Dermis blood vessel endothelial cell (primary cell): ENCODE data around the gene KIAA1328. TPM values are rescaled to one million over a fixed set of nuclear protein-coding genes. Genes with fewer than 3 reads are reported as not detected.
A peak's percentile ranks its signal among the peaks of the same experiment; 100 is the strongest.
"Not testable (repeated sequence)": the region's sequence is repeated elsewhere in the genome, so short reads cannot be mapped to it uniquely, and the experiment has no call there.

Source experiments
- DNase-seq: peaks from one replicate; pipeline ENCODE4 v3.0.0; 2010
- total RNA-seq: library from RNA; depleted of rRNA; stranded (reverse); fragments of >200 nt; gene quantifications from 2 replicates; pipeline ENCODE4 v1.2.3, GENCODE V29; 2014

Gene KIAA1328
- total RNA-seq, 1 donor from 2014 or later, result 5.3 TPM

DNA sequence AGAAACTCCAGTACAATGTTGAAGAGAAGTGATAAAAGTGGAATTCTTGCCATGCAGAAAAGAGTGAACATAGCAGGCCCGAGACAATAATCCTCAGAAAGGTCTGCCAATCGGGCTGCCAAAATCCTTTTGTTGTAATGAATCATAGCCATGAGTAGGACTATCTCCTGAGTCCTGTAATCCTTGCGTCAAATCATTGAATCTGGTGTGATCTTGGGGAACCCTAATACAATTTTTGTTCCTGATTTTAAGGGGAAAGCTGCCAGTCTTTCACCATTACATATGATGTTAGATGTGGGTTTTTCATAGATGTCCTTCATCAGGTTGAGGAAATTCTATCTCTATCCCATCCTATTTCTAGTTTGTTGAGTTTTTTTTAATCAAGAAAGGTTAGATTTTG, 2.4 kb upstream of the KIAA1328 start:
- DNase-seq, result no peak

DNA sequence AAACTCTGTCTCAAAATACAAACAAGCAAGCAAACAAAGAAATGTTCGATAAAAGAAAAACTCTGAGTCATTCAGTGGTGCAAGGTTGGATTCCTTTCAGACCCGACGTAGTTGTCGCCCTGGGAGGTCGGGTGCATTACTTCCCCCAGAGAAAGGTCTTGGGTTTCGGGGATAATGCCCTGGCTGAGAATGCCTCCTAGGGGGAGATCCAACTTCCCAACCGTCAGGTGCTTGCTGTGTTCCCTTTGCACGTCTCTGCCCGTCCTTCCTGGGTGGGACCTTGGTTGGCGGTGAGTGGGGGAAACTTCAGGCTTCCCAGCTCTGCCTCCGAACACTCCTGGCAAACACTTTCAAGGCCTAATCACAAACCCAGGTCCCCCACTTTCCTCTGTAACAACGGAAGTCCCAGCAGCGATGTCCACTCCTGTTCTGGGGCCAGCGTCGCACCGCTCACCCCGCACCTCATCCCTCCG, 734 bp upstream of the KIAA1328 start:
- peak; percentile 47 for DNase-seq

DNA sequence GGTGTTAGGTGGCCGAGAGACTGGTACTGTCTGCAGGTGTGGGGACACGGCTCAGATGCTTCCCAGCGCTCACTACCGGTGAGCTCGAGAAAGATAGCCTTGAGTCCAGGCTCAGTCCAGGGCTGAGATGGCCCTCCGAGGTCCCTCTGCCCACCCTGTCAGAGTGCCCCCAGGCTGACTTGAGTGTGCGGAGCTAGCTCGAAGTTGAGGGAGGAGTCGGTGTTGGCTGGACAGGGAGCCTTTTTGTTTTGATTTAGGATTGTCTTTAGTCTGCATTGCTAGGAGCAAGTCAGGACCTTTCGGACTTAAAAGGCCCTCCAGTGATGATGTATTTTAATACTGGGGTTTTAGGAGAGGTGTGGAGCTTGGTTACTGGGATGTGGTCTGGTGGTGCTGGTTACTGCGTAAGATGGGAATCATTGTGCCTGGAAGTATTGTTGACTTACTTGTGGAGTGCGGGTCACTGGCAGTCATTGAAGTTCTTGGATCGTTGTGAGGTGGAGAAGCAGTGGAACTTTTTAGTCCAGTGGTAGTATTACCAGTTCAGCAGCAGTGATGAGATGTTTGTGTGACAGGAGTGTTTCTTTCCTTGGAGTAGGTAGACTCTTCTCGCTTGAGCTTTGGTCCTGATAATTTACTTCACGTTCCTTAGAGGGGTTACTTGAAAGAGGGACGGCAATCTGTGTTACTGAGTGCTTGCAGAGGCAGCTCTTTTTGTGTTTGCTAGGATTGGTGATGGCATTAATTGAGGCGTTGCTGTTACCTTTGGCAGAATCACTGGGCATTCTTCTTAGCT, 633 bp downstream of the KIAA1328 start:
- peak; percentile 34 for DNase-seq

DNA sequence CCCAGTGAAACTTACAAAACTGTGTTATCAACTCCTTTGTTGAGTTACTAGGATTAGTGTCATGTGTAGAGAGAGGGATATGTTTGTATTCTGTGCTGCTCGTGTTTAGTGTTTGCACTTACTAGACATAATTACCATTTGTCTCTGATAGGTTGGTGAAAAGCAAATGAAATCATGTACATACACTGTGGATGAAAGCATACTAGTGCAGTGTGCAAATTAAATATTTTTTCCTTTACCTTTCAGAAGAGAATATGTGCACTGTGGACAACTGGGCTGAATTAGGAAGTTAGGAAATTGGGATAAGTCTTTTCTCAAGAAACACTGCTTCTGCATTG, 1.2 kb downstream of the KIAA1328 start:
- no peak for DNase-seq

DNA sequence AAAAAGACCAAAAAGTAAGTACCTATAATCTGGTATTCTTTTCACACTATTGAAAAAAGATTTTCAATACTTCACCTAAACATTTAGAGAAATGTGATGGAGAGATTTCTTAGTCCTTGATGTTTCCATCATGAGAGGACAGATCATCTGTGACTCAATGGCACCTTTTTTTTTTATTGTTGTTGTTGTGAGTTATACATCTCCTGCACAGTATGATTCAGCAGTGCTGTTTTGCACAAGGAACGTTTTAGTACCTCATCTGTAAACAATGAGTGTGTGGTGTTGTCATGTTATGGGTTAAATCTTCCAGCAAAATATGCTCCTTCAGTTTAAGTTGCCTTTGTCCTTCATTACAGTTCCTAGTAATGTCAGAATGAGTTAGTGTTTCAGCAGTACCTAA, 2.2 kb downstream of the KIAA1328 start:
- DNase-seq, result peak; percentile 6

DNA sequence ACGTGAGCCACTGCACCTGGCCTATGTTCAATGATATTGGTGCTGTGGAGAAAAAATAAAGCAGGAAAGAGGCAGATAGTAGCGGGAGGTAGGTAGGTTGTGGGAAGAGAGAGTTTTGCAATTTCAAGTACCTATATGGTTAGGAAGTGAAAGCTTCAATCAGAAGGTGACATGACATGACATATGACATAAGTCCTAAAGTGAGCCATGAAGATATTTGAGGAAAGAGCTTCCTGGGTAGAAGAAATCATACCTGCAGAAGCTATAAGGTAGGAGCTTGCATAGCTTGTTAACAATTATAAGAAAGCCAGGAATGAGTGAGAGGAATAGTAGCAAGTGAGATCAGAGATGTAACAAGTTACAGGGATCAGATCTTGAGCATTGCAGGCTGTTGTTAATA, 4.2 kb downstream of the KIAA1328 start:
- no peak for DNase-seq

DNA sequence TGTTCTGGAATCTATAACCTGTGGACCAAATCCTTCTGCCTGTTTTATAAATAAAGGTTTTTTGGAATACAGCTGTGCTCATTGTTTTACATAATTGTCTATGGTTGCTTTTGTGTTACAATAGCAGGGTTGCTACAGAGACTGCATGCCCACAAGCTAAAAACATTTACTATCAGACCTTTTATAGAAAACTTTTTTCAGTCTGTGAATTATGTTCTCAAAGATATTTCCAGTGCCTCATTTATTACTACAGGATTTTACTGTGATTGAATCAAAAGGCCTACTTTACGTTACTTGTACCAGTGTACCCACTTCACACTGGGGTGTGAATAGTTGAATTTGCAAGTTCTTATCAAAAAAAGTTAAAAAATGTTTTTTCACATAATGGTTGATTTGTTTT, 7.0 kb downstream of the KIAA1328 start:
- DNase-seq, result no peak

DNA sequence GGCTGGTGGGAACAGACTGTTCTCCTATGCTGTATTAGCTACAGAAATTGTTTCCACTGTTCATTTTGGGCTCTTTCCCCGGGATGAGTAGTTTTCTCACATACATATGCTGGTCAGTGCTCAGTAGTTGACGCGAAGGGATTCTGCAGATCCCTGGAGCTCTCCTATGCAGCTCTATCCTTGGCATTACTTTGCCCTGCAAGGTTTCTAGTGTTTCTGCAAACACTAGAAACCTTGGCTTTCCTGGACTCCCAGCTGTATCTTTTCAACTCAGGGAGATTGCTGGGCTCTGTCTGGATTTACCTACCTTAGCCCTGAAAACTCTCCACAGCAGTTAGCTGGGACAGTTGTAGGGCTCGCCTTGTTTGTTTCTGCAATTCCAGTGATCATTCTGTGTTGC, 10.9 kb downstream of the KIAA1328 start:
- no peak for DNase-seq

DNA sequence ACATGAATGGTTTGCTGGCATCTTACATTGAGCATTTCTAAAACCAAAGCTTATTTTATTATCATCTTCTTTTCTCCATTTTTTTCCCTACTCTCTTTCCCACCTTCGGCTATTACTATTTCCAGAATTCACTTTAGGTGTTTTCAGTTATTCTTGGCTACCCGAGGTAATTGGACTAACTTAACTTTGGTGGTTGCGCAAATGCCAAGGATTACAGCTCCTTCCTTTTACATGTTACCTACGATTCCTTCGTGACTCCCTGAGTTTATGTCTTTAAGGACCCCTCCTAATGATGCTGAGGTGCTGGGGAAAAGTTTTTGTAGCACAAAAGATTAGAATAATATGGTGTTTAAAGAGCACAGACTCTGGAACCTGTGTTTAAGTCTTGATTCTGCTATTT, 14.3 kb downstream of the KIAA1328 start:
- no peak for DNase-seq

DNA sequence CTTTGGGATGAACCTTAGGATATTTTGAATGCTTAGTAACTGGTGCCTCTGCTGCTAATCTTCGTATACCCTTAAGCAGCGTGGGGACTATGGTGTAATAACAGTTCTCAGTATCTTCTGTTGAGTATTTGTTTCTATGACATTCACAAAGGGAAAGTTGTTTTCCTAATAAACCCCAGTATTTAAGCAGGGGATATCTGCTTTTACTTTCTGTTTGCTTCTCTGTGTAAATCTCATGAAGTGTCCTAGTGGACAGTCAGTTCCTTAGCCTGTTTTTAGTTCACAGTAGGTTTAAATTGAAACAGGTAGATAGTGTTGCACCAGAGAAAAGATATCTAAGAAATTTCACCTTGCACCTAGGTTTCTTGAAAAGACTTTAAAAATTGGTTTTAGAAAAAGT, 14.9 kb downstream of the KIAA1328 start:
- DNase-seq, result no peak

DNA sequence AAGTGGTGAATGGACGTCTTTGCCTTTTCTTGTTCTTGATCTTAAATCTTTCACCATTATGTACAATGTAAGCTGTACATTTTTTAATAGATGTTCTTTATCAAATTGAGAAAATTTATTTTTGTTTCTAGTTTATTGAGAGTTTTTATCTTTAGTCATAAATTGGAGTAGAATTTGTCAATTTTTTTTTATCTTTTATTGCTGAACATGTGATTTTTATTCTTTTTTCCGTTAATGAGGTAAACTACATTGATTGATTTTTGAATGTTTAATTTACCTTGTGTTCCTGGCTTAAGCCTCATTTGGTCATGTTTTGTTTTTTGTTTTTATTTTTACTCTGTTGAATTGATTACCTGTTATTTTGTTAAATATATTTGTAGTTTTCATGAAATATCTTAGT, 19.7 kb downstream of the KIAA1328 start:
- no peak for DNase-seq

DNA sequence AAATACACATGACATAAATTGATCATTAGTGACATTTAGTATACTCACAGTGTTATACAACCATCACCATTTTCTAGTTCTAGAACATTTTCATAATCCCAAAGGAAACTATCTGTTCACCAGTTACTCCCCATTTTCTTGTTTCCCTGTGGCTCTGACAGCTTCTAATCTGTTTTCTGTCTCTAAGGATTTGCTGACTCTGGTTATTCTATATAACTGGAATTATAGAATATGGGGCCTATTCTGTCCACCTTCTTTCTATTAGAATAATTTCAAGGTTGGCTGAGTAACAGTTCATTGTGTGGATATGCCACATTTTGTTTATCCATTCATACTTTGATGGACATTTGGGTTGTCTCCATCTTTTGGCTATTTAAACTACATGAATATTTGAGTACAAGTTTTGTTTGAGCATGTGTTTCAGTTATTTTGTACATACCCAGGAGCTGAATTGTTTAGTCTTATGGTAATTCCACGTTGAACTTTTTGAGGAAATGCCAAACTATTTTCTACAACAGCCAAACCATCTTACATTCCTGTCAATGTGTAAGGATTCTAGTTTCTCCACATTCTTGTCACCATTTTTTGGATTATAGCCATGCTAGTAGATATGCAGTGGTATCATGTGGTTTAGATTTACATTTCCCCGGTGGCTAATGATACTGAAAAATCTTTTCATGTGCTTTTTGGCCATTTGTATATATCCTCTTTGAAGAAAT, 20.5 kb downstream of the KIAA1328 start:
- no peak for DNase-seq

DNA sequence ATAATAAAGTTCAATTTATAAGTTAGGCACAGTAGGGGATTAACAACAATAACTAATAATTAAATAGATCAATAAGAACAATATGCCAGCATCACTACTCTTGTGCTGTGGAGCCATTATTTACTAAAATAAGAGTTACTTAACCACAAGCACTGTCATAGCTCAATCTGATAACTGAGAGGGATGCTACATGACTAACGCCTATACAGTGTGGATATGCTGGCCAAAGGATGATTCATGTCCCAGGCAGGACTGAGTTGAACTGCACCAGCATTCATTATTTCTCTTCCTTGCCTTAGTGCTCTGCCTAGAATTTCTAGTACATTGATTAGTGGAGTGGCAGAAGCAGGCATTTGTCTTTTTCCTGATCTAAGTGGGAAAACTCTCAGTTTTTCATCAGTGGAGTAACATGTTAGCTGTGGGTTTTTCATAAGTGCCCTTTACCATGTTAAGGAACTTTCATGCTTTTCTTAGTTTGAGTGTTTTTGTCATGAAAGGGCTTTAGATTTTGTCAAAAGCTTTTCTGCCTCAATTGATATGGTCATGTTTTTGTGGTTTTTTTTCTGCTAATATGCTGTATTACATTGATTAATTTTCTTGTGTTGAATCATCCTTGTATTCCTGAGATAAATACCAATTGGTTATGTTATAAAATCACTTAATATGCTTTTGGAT, 21.7 kb downstream of the KIAA1328 start:
- peak; percentile 65 for DNase-seq

DNA sequence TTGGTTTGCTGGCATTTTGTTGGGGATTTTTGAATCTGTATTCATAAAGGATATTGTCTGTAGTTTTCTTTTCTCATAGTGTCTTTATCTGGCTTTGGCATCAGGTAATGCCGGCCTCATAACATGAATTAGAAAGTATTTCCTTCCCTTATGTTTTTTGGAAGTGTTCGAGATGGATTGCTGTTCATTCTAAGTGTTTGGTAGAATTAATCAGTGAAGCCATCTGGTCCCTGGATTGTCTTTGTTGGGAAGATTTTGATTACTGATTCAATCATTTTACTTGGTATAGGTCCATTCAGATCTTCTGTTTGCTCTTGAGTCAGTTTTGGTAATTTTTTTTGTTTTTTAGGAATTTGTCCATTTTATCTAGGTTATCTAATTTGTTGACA, 22.3 kb downstream of the KIAA1328 start:
- DNase-seq, result no peak

DNA sequence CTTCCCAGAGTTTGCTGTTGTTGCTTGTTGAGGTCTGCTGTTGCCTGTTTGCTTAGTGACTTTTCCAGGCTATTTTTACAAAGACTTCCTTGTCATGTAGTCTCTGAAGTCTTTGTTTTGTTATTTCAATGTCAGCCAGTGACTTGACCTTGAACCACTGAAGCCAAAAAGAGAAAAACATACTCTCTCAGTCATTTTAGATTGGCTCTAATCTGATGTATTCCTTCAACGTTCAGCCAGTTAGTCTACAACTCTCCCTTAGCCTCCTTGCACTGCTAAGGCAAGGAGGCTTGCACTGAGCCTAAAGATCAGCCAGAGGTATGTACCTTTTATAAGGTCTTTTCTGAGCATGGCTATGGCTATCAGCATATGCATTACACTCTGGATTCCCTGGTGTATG, 27.9 kb downstream of the KIAA1328 start:
- DNase-seq, result peak; percentile 4

DNA sequence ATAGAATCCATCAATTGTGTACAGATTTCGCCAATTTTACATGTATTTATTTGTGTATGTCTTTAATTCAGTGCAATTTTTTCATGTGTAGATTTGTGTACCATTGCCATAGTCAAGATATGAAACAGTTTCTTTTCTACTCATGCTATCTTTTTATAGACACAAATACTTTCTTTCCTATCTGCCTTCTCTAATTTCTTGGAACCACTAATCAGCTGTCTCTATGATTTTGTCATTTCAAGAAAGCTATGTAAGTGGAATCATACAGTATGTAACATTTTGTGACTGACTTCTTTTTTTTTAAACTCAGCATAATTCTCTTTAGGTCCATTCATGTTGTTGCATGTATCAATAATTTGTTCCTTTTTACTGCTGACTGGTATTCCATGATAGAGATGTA, 33.3 kb downstream of the KIAA1328 start:
- no peak for DNase-seq

DNA sequence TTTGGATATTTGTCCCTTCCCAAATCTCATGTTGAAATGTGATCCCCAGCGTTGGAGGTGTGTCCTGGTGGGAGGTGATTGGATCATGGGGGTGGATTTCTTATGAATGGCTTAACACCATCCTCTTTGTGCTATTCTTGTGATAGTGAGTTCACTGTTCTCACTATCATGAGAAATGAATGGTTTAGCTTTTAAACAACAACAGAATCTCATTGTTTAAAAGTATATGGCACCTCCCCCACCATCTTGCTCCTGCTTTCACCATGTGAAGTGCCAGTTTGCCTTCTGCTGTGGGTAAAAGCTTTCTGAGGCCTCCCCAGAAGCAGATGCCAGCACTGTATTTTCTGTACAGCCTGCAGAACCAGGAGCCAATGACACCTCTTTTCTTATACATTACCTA, 38.1 kb downstream of the KIAA1328 start:
- no peak for DNase-seq

DNA sequence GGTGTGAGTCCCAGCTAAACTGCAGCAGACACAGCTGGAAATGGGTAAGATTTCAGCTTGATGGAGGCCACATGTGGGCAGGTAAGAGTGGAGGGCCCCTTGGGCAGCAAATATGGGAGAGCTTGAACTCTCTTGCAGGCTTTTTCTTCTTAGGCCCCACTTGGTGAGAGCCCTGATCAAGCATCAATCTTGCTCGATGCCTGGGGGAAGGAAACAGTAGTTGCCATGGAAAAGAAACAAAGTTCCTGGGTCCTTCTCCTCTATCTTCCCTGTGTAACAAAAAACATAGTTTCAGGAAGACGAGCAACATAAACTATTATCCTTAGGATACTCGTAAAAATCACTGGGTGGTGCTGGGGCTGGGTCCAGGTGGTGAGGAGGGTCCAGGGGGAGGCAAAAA, 42.9 kb downstream of the KIAA1328 start:
- DNase-seq, result no peak

DNA sequence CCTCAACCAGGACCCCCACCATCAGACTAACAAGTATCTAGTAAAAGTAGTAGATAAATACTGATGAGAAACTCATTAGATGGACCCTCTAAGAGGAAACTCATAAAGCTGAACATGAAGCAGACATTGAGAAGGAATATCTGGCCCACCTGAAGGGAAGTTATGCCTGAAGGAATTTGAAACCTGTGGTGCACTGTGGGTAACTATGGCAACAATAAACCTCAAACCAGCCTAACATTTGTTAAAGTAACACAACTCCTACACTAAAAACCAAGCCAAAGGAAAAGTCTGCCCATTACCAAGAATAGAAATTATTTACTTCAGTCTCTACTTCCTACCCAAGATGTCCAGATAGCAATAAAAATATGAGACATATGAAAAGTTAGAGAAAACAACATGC, 43.4 kb downstream of the KIAA1328 start:
- no peak for DNase-seq

DNA sequence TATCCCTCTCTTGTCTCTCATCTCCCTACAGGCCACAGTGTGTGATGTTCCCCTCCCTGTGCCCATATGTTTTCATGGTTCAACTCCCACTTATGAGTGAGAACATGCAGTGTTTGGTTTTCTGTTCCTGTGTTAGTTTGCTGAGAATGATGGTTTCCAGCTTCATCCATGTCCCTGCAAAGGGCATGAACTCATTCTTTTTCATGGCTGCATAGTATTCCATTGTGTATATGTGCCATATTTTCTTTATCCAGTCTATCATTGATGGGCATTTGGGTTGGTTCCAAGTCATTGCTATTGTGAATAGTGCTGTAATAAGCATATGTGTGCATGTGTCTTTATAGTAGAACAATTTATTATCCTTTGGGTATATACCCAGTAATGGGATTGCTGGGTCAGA, 44.9 kb downstream of the KIAA1328 start:
- not testable (repeated sequence) for DNase-seq

DNA sequence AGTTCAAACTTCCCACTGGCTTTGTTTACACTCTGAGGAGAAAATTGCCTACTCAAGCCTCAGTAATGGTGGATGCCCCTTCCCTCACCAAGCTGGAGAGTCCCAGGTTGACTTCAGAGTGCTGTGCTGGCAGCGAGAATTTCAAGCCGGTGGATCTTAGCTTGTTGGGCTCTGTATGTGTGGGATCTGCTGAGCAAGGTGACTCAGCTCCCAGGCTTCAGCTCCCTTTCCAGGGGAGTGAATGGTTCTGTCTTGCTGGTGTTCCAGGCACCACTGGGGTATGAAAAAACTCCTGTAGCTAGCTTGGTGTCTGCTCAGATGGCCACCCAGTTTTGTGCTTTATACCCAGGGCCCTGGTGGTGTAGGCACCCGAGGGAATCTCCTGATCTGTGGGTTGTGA, 50.9 kb downstream of the KIAA1328 start:
- not testable (repeated sequence) for DNase-seq

DNA sequence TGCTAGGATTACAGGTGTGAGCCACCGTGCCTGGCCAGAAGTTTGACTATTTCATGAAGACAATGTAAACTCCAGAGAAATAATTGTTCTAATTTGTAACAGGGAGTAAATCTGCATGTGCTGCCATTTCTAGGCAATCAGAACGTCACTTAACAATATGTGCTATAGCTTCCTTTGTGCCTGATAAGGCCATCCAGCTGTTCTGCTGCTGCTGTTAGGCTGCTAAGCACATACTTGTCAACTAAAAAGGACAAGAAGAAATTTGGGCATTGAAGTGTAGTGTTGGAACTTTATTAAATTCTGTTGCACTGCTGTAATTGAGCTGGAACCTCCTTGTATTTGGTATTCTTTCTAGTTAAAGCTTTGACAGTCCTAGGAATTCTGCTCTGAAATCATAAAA, 57.1 kb downstream of the KIAA1328 start:
- no peak for DNase-seq

DNA sequence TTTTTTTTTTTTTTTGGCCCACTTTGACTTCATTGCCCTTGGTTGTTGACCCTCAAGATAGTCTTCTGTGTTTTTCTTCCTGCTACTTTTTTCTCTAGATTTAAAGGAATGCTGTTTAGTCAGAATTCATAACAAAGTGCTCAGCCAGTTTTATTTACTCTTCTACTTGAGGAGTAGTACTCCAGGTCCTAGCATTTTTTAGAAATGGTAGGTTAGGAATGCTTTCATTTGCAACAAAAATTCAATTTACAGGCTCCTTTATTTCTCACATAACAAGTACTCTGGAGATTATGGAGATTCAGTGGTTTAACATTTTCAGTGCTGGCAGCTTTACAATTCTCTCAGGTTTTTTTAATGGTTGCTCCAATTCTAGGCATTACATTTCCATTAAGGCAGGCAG, 58.2 kb downstream of the KIAA1328 start:
- no peak for DNase-seq

DNA sequence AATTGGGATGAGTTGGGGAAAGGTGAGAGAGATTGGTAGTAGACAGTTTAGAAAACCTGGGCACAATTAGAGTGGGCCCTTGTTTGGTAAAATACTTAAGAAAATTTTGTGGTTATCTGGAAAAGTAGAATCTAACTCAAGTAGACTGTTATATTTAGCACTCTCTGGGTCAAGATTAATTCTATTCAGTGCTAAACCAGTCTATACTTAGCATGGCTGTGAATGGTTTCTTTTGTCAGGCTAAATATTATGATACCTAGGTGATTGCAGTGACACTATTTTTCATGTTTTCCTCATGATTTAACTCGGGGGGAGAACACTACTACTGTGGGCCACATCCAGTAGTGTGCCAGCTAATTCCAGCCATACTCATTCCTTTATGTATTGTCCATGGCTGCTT, 58.9 kb downstream of the KIAA1328 start:
- no peak for DNase-seq
